SIG-M5 treated with dmso at 0.1 percent for 504 hours (cell line): ENCODE data around the gene KIAA0825.

Source experiments
- DNase-seq: peaks from one replicate; lab custom pipeline; 2025; ENCODE audit not compliant: unreplicated experiment; lab: John Stamatoyannopoulos, UW

Gene KIAA0825

GRCh38 chr5:94260096-94260495, 358.3 kb downstream of the KIAA0825 start:
- no peak for DNase-seq

DNA sequence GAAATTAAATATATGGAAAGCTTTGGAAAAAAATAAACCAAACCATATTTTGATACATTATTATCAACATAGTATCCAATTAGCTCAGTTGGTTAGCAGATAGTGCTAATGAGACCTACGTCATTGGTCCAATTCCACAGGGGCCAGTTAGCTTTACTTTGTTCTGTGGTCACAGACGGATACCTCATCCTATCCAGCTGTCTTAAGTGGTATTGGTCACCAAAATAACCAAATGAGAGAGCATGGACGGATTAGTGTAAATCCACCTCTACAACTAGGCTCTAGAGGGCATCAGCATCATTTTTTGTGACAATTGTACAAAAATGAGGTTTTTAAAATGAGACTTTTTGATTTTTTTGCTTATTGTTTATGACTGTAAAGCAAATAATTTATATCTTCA, 364.2 kb downstream of the KIAA0825 start:
- no peak for DNase-seq

GRCh38 chr5:94250985-94251384, 367.4 kb downstream of the KIAA0825 start:
- DNase-seq = no peak

DNA sequence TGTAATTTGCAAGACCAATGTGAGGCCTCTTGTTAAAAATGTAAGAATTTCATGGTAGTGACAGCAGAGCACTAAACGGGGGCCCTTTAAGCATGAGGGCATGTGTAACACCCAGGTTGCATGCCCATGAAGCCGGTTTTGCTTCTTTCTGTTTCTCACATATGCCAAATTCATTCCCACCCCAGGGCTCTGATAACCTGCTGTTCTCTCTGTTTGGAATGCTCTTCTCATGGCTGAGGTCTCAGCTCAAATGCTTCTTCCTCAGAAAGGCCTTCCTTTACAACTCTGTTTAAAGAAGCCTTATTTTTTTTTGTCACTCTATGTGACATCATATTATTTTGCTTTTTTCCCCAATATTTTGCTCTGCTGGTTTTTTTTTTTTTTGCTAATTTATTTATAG, 369.0 kb downstream of the KIAA0825 start:
- no peak for DNase-seq

GRCh38 chr5:94248175-94248875, 370.1 kb downstream of the KIAA0825 start:
- no peak for DNase-seq

GRCh38 chr5:94245608-94246007, 372.8 kb downstream of the KIAA0825 start:
- peak; percentile 81 for DNase-seq

DNA sequence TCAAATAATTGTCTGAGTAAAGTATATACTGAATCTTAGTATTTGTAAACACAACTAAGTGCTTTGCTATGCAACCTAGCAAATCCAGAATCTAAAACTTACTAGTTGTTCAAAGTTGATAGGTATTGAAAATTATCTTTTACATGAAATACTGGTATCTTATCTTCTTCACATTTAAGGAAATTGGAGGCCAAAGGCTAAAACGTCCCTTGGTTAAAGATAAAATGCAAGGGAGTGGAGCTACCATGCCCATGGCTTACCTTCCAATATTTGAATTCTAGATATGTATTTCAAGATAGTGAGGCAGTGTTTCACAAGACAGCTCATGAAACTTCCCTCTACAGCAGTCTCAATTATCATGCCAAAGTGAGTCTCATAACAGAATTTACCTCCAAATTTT, 373.5 kb downstream of the KIAA0825 start:
- DNase-seq = peak; percentile 31

- no peak for DNase-seq
These were observed 374.8 kb downstream of the KIAA0825 start for GRCh38 chr5:94243612-94244011.

- no peak for DNase-seq
These were observed 377.3 kb downstream of the KIAA0825 start for GRCh38 chr5:94240993-94241651.

DNA sequence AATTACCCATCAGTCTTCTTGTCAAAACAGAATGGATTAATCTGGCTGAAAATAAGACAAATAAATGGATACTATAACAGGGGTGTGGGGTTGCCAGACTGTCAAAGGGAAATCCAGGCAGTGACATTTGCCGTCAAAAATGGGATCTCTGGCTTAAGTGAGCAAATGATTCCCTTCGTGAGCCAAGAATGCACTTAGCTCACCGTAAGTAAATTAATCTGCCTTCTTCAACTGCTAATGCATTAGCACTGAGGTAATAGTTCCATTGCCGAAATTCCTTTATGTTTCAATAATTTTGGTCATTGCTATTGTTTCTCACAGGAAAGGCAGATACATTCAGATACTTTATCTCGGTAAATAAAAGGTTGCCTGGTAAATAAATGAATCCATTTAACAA, 377.8 kb downstream of the KIAA0825 start:
- no peak for DNase-seq

GRCh38 chr5:94240134-94240533, 378.3 kb downstream of the KIAA0825 start:
- DNase-seq = no peak

- no peak for DNase-seq
These were observed 379.1 kb downstream of the KIAA0825 start for GRCh38 chr5:94239266-94239665.

- no peak for DNase-seq
These were observed 383.4 kb downstream of the KIAA0825 start for GRCh38 chr5:94234987-94235386.

DNA sequence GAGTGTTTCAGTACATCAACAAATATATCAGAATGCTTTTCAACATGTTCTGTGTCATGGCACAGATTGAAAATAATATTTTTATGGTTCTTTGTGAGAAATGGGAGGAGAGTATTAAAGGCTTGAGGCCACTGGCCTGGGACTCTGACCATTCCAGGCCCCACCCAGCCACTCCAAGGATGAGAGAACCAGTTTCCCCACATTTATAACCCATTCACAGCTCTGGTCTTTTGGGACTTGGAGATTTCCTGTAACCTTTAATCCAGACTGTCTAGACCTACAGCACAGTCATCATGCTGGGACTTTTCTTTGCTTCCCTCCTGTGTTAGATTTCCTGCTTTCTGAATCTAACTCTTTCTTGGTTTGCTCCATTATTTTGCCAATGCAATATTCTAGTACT, 389.6 kb downstream of the KIAA0825 start:
- no peak for DNase-seq

GRCh38 chr5:94223235-94223634, 395.2 kb downstream of the KIAA0825 start:
- no peak for DNase-seq

GRCh38 chr5:94218374-94218773, 400.0 kb downstream of the KIAA0825 start:
- DNase-seq = no peak

DNA sequence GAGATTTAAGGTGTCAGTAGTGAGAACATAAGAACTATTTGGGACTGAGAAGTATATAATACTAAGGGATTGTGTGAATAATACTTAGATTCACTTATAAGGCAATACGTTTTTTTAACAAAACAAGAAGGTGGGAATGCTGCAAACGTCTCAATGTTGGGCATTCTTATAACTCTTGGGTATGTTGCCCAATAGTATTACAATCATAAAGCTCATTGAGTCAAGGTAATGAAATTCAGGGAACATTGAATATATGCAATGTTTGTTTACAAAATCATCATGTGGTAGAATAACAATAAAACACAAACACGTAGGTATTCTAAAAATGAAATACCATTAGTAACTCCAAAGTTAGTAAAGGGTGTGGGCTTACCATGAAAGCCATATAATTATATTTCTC, 400.7 kb downstream of the KIAA0825 start:
- DNase-seq = no peak

- DNase-seq = no peak
These were observed 401.2 kb downstream of the KIAA0825 start for GRCh38 chr5:94217216-94217615.

DNA sequence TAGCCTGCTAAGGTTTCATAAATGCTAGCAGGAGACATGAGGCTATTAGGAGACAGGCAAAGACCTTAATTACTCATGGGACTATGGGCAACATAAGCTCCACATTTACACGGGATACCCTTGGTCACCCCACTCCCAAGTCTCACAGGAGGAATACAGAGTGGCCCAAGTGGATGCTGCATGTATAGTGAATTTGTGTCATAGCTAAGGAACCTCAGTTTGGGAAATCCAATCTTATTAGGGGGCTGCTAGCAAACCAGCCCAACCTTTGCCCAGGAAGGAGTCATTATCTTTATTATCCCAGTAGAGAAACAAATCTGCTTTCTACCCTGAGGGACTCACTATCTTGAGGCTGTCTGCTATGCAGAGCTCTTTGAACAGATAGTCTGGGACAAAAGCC, 405.9 kb downstream of the KIAA0825 start:
- no peak for DNase-seq

GRCh38 chr5:94209774-94210355, 408.5 kb downstream of the KIAA0825 start:
- no peak for DNase-seq

GRCh38 chr5:94209272-94209671, 409.1 kb downstream of the KIAA0825 start:
- no peak for DNase-seq

DNA sequence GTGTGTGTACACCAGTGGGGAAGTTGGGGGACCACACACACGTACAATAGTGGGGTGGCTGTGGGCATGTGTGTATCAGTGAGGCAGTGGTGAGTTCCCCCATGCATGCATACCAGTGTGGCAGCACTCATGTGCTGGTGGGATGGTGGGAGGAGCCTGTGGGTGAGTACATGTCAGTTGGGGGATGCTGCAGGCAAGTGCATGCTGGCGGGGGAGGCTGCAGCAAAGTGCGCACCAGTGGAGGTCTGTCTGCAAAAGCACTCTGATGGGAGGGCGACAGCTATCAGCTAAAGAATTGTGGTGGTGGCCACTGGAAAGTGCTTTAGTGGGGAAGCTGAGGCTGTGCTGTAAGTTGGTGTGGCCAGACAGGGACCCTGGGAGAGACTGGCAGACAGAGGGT, 418.8 kb downstream of the KIAA0825 start:
- DNase-seq = no peak
